ENCODE data around the gene WASHC3.

The WASHC3 gene

GRCh38 chr12:101968770-101969169, 93.0 kb downstream of the WASHC3 start:
- DNase-seq (ENCODE audit: low read depth in 2 of 2), result no peak

GRCh38 chr12:101967506-101967905, 94.3 kb downstream of the WASHC3 start:
- DNase-seq (ENCODE audit: low read depth in 2 of 2), result no peak

- no peak for DNase-seq (ENCODE audit: low read depth in 2 of 2)
Observed at GRCh38 chr12:101966496-101966895, 95.3 kb downstream of the WASHC3 start.

- DNase-seq (ENCODE audit: low read depth in 2 of 2), result no peak
Observed at GRCh38 chr12:101963697-101964096, 98.1 kb downstream of the WASHC3 start.
